BJ (cell line): ENCODE measurements around the gene TMEM147. TPM values are rescaled to one million over a fixed set of nuclear protein-coding genes. Genes with fewer than 3 reads are reported as not detected.
"Not testable (repeated sequence)": the region's sequence is repeated elsewhere in the genome, so short reads cannot be mapped to it uniquely, and the experiment has no call there.

Source experiments
- CTCF ChIA-PET: fragments of 350-600 bp; formaldehyde crosslinking; extraction: SDS; loops from one replicate; lab custom pipeline; 2021; ENCODE audit warnings: antibody characterized with exemption, inconsistent platforms; lab: Yijun Ruan, JAX
- POLR2A ChIA-PET: fragments of 300-600 bp; sonication (Branson Sonifier 250); formaldehyde crosslinking; extraction: SDS; loops from one replicate; lab custom pipeline; 2021; ENCODE audit warnings: antibody characterized with exemption; lab: Charles Lee
- DNase-seq: peaks from one replicate; pipeline ENCODE4 v3.0.0-alpha.2; 2011; ENCODE audit warnings: low read depth
- H3K27me3 ChIP-seq: 2 replicates; pipeline ENCODE4 v1.6.0; 2011; ENCODE audit warnings: low read length; ENCODE audit not compliant: control insufficient read depth, insufficient read depth
- H3K36me3 ChIP-seq: 2 replicates; pipeline ENCODE4 v1.5.1; 2011; ENCODE audit warnings: low read length; ENCODE audit not compliant: control insufficient read depth, insufficient read depth
- H3K4me3 ChIP-seq: 2 replicates; pipeline ENCODE4 v1.5.1; 2011; ENCODE audit warnings: low read depth, mild to moderate bottlenecking, control low read depth, low read length
- polyA plus RNA-seq: library from polyadenylated mRNA; depleted of rRNA; stranded (reverse); fragments of >200 nt; gene quantifications from 2 replicates; pipeline ENCODE4 v1.2.3, GENCODE V29; 2011
- TF ChIP-seq, protein P1 (sequence below): IDR thresholded peaks from 2 replicates; pipeline ENCODE4 v1.5.1; 2011; ENCODE audit warnings: low read depth, mild to moderate bottlenecking, control low read depth, inconsistent platforms, low read length, moderate library complexity; ENCODE audit not compliant: insufficient read depth

The TMEM147 gene
- polyA plus RNA-seq, 1 experiment, result 200 TPM

DNA sequence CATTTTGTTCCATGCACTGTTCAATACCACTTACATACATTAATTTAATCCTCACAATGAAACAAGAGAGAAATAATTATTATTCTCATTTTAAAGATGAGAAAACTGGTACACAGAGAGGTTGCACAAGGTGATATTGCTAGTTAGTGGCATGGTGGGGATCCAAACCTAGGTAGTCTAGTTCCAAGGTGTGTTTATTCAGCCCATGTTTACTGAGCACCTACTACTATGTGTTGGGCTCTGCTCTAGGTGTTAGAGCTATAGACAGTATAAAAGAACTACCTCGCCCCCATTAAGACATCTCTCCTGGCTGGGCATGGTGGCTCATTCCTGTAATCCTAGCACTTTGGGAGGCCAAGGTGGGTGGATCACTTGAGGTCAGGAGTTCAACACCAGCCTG is 37.3 kb downstream of the TMEM147 start:
- H3K36me3 ChIP-seq, result no peaks in the 10 kb centered on the region
- H3K27me3 ChIP-seq, result 0 out of 2 replicates have a peak, but pooled peaks cover 4% of the 10 kb centered on the region
- H3K4me3 ChIP-seq, result no peak overlapping the region
- TF ChIP-seq, protein P1, sequence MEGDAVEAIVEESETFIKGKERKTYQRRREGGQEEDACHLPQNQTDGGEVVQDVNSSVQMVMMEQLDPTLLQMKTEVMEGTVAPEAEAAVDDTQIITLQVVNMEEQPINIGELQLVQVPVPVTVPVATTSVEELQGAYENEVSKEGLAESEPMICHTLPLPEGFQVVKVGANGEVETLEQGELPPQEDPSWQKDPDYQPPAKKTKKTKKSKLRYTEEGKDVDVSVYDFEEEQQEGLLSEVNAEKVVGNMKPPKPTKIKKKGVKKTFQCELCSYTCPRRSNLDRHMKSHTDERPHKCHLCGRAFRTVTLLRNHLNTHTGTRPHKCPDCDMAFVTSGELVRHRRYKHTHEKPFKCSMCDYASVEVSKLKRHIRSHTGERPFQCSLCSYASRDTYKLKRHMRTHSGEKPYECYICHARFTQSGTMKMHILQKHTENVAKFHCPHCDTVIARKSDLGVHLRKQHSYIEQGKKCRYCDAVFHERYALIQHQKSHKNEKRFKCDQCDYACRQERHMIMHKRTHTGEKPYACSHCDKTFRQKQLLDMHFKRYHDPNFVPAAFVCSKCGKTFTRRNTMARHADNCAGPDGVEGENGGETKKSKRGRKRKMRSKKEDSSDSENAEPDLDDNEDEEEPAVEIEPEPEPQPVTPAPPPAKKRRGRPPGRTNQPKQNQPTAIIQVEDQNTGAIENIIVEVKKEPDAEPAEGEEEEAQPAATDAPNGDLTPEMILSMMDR, result no peak
- DNase-seq, result no peak
- ChIA-PET POLR2A (no interaction called here), CTCF (interaction anchor here (2.0 kb wide), 1 partner anchor 9 kb away, joined by 5 read pairs; no protein-coding TSS in a partner anchor)

DNA sequence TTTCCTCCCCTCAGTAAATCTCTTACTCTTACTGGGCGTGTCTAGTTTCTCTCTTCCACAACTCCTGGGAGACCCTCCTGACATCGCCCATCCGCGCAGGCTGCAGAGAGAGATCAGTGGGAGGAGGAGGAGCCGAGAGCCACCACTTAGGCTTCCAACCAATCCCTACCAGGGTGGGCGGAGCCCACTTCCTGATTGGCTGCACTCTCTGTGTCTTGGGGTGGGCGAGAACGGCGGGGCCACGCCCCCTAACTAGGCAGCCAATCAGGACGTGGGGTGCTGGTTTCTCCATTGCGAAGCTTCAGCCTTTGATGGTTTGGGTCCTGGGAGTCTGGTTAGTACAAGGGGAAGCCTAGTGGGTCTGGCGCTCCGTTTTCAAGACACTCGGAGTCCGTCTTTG is 40.4 kb downstream of the TMEM147 start, which contains the start of gene PMIS2:
Gene PMIS2, plus strand, starts transcription at position 326 of the 400 bp plus-strand sequence. CDS start 87 bp downstream, outside the sequence.
- ChIA-PET POLR2A (no interaction called here), CTCF (interaction anchor here (0.9 kb wide), 1 partner anchor 12 kb away, joined by 3 read pairs; no protein-coding TSS in a partner anchor)
- H3K27me3 ChIP-seq, result 0 out of 2 replicates have a peak, but pooled peaks cover 4% of the 10 kb centered on the region
- H3K36me3 ChIP-seq, result no peaks in the 10 kb centered on the region
- H3K4me3 ChIP-seq, result no peak within 1 kb of the TSS
- no peak for DNase-seq
- TF ChIP-seq, protein P1, result no peak

GRCh38 chr19:35587321-35587720 is 41.9 kb downstream of the TMEM147 start:
- DNase-seq, result no peak
- Histone ChIP-seq H3K4me3 (no peak overlapping the region), H3K36me3 (no peaks in the 10 kb centered on the region), H3K27me3 (0 out of 2 replicates have a peak, but pooled peaks cover 4% of the 10 kb centered on the region)
- TF ChIP-seq, protein P1, result no peak
- POLR2A ChIA-PET, result no interaction called here
- CTCF ChIA-PET, result interaction anchor here (1.1 kb wide), 2 partner anchors 39 to 77 kb away, joined by 4 to 5 read pairs; no protein-coding TSS in a partner anchor

GRCh38 chr19:35590875-35591274 is 45.4 kb downstream of the TMEM147 start:
- DNase-seq, result no peak
- POLR2A ChIA-PET, result no interaction called here
- TF ChIP-seq, protein P1, result no peak

DNA sequence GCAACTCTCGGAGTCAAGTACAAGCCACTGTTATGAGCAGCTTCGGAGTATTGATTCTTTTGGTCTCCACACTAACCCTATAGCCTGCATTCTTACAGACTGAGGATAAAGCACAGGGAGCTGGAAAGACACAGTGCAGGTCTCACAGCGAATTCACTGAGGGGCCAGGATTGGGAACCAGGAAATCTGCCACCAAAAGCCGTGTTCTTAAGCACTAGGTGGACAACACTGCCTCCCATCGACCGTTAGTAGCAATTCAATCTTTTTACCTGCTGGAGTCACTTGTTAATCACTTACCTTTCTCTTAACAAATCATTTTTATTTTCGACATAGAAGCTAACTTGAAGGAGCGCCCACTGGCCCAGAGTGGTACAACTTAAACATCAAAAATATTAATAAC is 46.8 kb downstream of the TMEM147 start:
- ChIA-PET POLR2A (no interaction called here), CTCF (interaction anchor here (0.9 to 5.3 kb wide), 7 partner anchors 10 to 97 kb away, joined by 4 to 34 read pairs (median 6); no protein-coding TSS in a partner anchor)
- no peak for DNase-seq
- Histone ChIP-seq H3K36me3 (no peaks in the 10 kb centered on the region), H3K27me3 (no peaks in the 10 kb centered on the region), H3K4me3 (no peak overlapping the region)
- TF ChIP-seq, protein P1, result peak; percentile 49

More at GRCh38 chr19:35590875-35591274, 45.4 kb downstream of the TMEM147 start:
- H3K27me3 ChIP-seq, result no peaks in the 10 kb centered on the region
- H3K4me3 ChIP-seq, result no peak overlapping the region
- CTCF ChIA-PET, result interaction anchor here (1.1 to 5.3 kb wide), 3 partner anchors 12 to 82 kb away, joined by 3 to 34 read pairs (median 13); no protein-coding TSS in a partner anchor
- no peaks in the 10 kb centered on the region for H3K36me3 ChIP-seq

- not testable (repeated sequence) for H3K36me3 ChIP-seq, DNase-seq, H3K4me3 ChIP-seq, H3K27me3 ChIP-seq
- ChIA-PET POLR2A (interaction anchor here (0.7 kb wide), 1 partner anchor 401 kb away, joined by 3 read pairs; no protein-coding TSS in a partner anchor), CTCF (interaction anchor here (5.3 kb wide), 1 partner anchor 86 kb away, joined by 34 read pairs; no protein-coding TSS in a partner anchor)
These were observed 49.6 kb downstream of the TMEM147 start for GRCh38 chr19:35595026-35595425.
